Amygdala (tissue), 56 donors: Measurements from ENCODE around the gene SFT2D2.
"Not testable (repeated sequence)": the region's sequence is repeated elsewhere in the genome, so short reads cannot be mapped to it uniquely, and the experiment has no call there.

ENCODE experiments used
- DNase-seq, 56 donors: peaks; one replicate each; lab custom pipeline; 2025; lab: John Stamatoyannopoulos, UW

The SFT2D2 gene

GRCh38 chr1:168225476-168226190 lies at the start of gene SFT2D2:
TSS of gene SFT2D2 (plus strand) at chr1:168226004. CDS start at chr1:168226080, 76 bp downstream.
- DNase-seq = peak in 51 of 56 donors; percentile 12 to 83 (median 55)

- DNase-seq = no peak
Observed at GRCh38 chr1:168178227-168178637, 47.6 kb upstream of the SFT2D2 start.

- peak; percentile 41 to 97 (median 91) for DNase-seq
Observed at GRCh38 chr1:168178638-168179437, 47.0 kb upstream of the SFT2D2 start, which contains the start of gene TIPRL. TSS of gene TIPRL (plus strand) at chr1:168178962. CDS start at chr1:168179078, 116 bp downstream.

GRCh38 chr1:168179438-168180147 lies 46.2 kb upstream of the SFT2D2 start:
- peak in 10 of 56 donors; percentile 2 to 58 (median 32) for DNase-seq

GRCh38 chr1:168180148-168180524 lies 45.7 kb upstream of the SFT2D2 start:
- DNase-seq = peak in 1 of 56 donors; percentile 32

GRCh38 chr1:168181063-168181720 lies 44.6 kb upstream of the SFT2D2 start:
- not testable (repeated sequence) for DNase-seq

DNA sequence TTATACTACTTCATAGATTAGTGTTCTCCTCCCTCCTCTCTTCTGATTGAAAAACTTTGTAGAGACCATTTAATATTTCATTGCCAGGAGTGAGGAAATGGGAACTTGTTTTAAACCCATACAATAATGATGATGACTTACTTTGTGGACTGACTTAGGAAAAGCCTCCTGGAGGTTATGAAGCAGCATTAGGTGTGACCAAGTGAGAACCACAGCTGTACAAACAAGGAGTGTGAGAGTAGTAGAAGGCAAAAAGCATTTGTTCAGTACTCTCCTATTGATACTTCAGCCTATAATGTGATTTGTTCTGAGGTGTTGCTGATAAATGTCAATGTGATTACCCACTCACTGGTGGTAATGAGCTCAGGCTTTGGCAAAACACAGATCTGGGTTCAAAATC lies 38.6 kb upstream of the SFT2D2 start:
- no peak for DNase-seq

DNA sequence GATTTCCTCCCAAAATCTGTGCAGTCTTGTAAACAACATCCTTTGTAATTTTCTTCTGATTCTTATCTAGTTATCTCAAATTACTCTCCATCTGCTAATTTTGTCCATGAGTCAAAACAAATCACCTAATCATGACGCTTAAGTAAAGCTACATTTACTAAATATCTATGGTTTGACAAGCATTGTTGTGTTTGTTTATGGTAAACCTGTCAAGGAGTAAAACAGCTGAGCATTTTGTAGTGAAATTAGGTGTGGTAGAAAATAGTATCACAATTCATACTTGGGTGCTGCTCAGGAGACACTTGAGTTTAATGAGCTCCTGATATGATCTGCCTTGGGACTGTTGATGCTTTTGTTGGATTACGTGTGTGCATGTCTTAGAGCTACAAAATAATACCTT lies 35.4 kb upstream of the SFT2D2 start:
- no peak for DNase-seq

- no peak for DNase-seq
Observed at GRCh38 chr1:168195199-168196135, 30.3 kb upstream of the SFT2D2 start.

DNA sequence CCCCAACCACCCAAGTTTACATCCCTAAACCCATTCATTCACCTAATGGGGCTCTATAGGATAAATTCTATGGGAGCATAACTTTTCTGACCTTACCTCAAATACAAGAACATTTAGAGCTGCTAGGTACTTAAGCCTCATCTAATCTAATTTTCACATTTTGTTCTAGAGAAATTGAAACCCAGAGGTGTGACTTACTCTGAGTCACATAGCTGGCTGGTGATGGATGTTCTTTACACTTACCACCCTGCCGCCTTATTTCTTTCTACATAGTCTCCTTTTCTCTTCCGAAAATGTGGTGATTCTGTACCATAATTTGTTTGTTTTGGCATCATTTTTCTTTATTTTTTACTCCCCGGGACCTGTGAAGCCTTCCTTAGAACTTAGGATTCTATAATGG lies 26.7 kb upstream of the SFT2D2 start:
- DNase-seq = no peak

GRCh38 chr1:168202941-168203654 lies 22.7 kb upstream of the SFT2D2 start:
- no peak for DNase-seq

DNA sequence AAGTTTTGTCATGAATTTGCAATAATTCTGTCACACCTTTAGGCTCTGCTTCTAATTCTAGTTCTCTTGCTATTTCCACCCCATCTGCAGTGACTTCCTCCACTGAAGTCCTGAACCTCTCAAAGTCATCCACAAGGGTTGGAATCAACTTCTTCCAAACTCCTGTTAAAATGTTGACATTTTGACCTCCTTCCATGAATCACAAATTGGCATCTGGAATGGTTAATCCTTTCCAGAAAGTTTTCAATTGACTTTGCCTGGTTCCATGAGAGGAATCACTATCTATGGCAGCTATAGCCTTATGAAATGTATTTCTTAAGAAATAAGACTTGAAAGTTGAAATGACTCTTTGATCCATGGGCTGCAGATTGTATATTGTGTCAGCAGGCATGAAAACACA lies 19.7 kb upstream of the SFT2D2 start:
- DNase-seq = no peak

DNA sequence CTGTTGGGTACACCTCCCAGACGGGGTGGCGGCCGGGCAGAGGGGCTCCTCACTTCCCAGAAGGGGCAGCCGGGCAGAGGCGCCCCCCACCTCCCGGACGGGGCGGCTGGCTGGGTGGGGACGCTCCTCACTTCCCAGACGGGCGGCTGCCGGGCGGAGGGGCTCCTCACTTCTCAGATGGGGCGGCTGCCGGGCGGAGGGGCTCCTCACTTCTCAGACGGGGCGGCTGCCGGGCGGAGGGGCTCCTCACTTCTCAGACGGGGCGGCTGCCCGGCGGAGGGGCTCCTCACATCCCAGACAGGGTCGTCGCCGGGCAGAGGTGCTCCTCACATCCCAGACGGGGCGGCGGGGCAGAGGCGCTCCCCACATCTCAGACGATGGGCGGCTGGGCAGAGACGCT lies 18.1 kb upstream of the SFT2D2 start:
- DNase-seq = not testable (repeated sequence)

GRCh38 chr1:168210312-168210711 lies 15.5 kb upstream of the SFT2D2 start:
- DNase-seq = no peak

DNA sequence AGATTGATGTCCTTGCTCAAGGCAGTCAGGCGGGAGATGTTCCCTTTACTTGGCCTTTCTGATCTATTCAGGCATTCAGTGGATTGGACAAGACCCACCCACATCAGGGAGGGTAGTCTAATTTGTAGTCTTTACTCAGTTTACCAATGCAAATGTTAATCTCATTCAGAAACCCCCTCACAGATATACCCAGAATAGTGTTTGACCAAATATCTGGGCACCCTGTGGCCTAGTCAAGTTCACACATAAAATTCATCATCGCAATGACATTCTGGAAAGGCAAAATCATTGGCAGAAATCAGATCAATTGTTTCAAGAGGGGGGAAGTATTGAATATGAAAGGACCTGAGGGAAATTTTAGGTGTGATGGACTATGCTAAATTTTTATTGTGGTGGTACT lies 12.5 kb upstream of the SFT2D2 start:
- no peak for DNase-seq

DNA sequence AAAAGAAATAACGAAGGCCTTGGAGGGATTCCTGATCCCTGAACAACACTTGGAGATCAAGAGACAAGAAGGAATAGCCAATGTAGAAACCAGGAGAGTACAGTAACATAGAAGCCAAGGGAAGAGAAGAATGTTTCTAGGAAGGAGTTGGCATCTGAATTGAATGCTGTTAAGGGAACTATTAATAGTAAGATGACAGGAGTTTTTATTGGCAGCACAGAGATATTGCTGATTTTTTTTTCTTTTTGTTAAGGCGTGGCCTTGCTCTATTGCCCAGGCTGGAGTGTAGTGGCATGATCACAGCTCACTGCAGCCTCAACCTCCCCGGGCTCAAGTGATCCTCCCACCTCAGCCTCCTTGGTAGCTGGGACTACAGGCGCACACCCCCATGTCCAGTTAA lies 9.6 kb upstream of the SFT2D2 start:
- DNase-seq = no peak

DNA sequence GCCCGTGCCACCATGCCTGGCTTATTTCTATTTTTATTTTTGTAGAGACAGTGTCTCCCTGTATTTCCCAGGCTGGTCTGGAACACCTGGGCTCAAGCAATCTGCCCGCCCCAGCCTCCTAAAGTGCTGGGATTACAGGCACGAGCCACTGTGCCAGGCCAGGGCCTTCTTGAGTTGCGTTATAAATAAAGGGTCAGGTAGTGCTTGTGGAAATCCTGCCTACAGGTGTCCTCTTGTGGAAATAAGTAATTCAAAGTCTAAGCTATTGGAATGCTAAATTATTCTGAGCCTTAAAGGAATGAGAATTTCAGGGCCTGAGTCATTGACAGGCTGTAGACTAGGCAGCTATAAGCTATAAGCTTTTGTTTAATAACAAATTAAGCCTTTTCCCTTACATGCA lies 8.1 kb upstream of the SFT2D2 start:
- no peak for DNase-seq

- DNase-seq = no peak
Observed at GRCh38 chr1:168218658-168219057, 7.1 kb upstream of the SFT2D2 start.

DNA sequence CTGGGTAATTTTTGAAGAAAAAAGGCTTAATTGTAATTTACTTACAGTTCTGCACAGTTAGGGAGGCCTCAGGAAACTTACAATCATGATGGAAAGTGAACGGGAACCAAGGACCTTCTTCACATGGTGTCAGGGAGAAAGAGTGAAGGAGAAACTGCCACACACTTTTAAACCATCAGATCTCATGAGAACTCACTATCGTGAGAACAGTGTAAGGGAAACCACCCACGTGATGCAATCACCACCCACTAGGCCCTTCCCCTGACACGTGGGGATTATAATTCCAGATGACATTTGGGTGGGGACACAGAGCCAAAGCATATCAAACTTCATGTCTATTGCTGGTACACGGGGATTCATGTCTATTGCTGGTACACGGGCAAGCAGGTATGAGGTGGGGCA lies 5.3 kb upstream of the SFT2D2 start:
- DNase-seq = no peak
